H1 (cell line): ENCODE data around the gene ZDHHC5. TPM values are rescaled to one million over a fixed set of nuclear protein-coding genes. Genes with fewer than 3 reads are reported as not detected.

ENCODE experiments used
- CTCF ChIA-PET: fragments of 300-600 bp; sonication (Branson Sonifier 250); formaldehyde crosslinking; loops from one replicate; lab custom pipeline; 2021; ENCODE audit not compliant: partially characterized antibody; lab: Charles Lee
- POLR2A ChIA-PET: fragments of 300-600 bp; sonication (Branson Sonifier 250); formaldehyde crosslinking; loops from one replicate; lab custom pipeline; 2021; ENCODE audit warnings: inconsistent platforms; ENCODE audit not compliant: partially characterized antibody; lab: Charles Lee
- DNase-seq, 2 experiments: peaks; one replicate each; pipeline versions ENCODE4 v3.0.0 to v3.0.0-alpha.2; 2010 to 2022; ENCODE audit warnings: low spot score in 2 of 2, low read depth in 1 of 2, mixed read lengths in 1 of 2
- FAIRE-seq: peaks from 2 replicates; lab custom pipeline; 2011; peaks lifted over from hg19 to GRCh38; lab: Jason Lieb, UNC
- H2AFZ ChIP-seq: 2 replicates; pipeline ENCODE4 v1.8.1; 2012; ENCODE audit warnings: low read length, inconsistent platforms
- H2AK5ac ChIP-seq: 2 replicates; pipeline ENCODE4 v1.6.1; 2013; ENCODE audit warnings: low read depth, low read length
- H2BK120ac ChIP-seq: replicated peaks from 2 replicates; pipeline ENCODE3; 2013; ENCODE audit warnings: low read depth, low read length, inconsistent platforms
- H2BK12ac ChIP-seq: 2 replicates; pipeline ENCODE4 v1.6.1; 2013; ENCODE audit warnings: low read depth, low read length
- H2BK15ac ChIP-seq: 2 replicates; pipeline ENCODE4 v1.6.1; 2013; ENCODE audit warnings: low read length
- H2BK20ac ChIP-seq: 2 replicates; pipeline ENCODE4 v1.6.1; 2013; ENCODE audit warnings: low read length
- H2BK5ac ChIP-seq: 2 replicates; pipeline ENCODE4 v1.6.1; 2013; ENCODE audit warnings: low read depth, low read length
- H3K14ac ChIP-seq: 2 replicates; pipeline ENCODE4 v1.6.1; 2013; ENCODE audit warnings: inconsistent platforms; ENCODE audit not compliant: insufficient read length
- H3K18ac ChIP-seq: 2 replicates; pipeline ENCODE4 v1.6.1; 2013; ENCODE audit warnings: low read length; ENCODE audit errors: extremely low read depth
- H3K23ac ChIP-seq: 2 replicates; pipeline ENCODE4 v1.6.1; 2013; ENCODE audit warnings: inconsistent platforms; ENCODE audit not compliant: insufficient read length
- H3K23me2 ChIP-seq: 2 replicates; pipeline ENCODE4 v1.6.1; 2013; ENCODE audit warnings: low read depth, low read length
- H3K27ac ChIP-seq: 2 replicates; pipeline ENCODE4 v1.6.1; 2011; ENCODE audit warnings: low read depth, low read length, inconsistent platforms
- H3K27me3 ChIP-seq, 4 experiments: replicated peaks in 1 of 4; 1 replicate in 1 of 4; 2 replicates in 3 of 4; pipeline versions ENCODE4 v1.6.1 to v1.8.1; 2011 to 2013; ENCODE audit warnings: low read length in 3 of 4, mild to moderate bottlenecking in 3 of 4, inconsistent platforms in 2 of 4, mixed read lengths in 2 of 4, moderate library complexity in 1 of 4; ENCODE audit not compliant: control insufficient read depth in 3 of 4, insufficient read depth in 3 of 4; ENCODE audit errors: extremely low read depth in 1 of 4
- H3K36me3 ChIP-seq, 4 experiments: 2 replicates each; pipeline versions ENCODE4 v1.6.1 to v1.8.1; 2011 to 2013; ENCODE audit warnings: mild to moderate bottlenecking in 4 of 4, low read length in 3 of 4, moderate library complexity in 2 of 4, control low read depth in 1 of 4, inconsistent platforms in 1 of 4; ENCODE audit not compliant: insufficient read depth in 4 of 4, control insufficient read depth in 2 of 4
- H3K4ac ChIP-seq: replicated peaks from 2 replicates; pipeline ENCODE3; 2013; ENCODE audit warnings: low read length, low read depth, mixed read lengths, inconsistent platforms; ENCODE audit not compliant: insufficient read length
- H3K4me1 ChIP-seq, 4 experiments: replicated peaks in 1 of 4; 1 replicate in 1 of 4; 2 replicates in 3 of 4; pipeline versions ENCODE4 v1.6.1 to v1.8.1; 2011 to 2013; ENCODE audit warnings: low read length in 3 of 4, inconsistent platforms in 2 of 4, mixed read lengths in 1 of 4; ENCODE audit not compliant: insufficient read depth in 4 of 4, control insufficient read depth in 3 of 4
- H3K4me2 ChIP-seq, 2 experiments: 2 replicates each; pipeline versions ENCODE4 v1.6.1 to v1.8.1; 2011 to 2013; ENCODE audit warnings: low read depth in 2 of 2, low read length in 2 of 2, control low read depth in 1 of 2, inconsistent platforms in 1 of 2, mild to moderate bottlenecking in 1 of 2; ENCODE audit not compliant: insufficient read depth in 1 of 2
- H3K4me3 ChIP-seq, 4 experiments: fragments of 200-600, 300-600 bp in 1 of 4; sonication (generic), shearing (Covaris generic), sonication (Bioruptor Twin) in 1 of 4; 2 replicates each; pipeline versions ENCODE4 v1.5.1 to v1.8.1; 2011 to 2016; ENCODE audit warnings: low read length in 4 of 4, low read depth in 3 of 4, control low read depth in 2 of 4, inconsistent platforms in 2 of 4, mild to moderate bottlenecking in 2 of 4, mixed read lengths in 1 of 4, moderate library complexity in 1 of 4; ENCODE audit not compliant: insufficient read depth in 2 of 4; ENCODE audit errors: extremely low read depth in 1 of 4
- H3K56ac ChIP-seq: replicated peaks from 2 replicates; pipeline ENCODE3; 2013; ENCODE audit warnings: low read depth, mild to moderate bottlenecking, mixed read lengths, low read length, inconsistent platforms; ENCODE audit not compliant: insufficient read length
- H3K79me1 ChIP-seq: 2 replicates; pipeline ENCODE4 v1.6.1; 2013; ENCODE audit warnings: low read depth, low read length, control low read depth
- H3K79me2 ChIP-seq, 2 experiments: 2 replicates each; pipeline versions ENCODE4 v1.6.1 to v1.8.1; 2012 to 2013; ENCODE audit warnings: low read length in 2 of 2, mild to moderate bottlenecking in 2 of 2, inconsistent platforms in 1 of 2; ENCODE audit not compliant: insufficient read depth in 2 of 2, control insufficient read depth in 1 of 2
- H3K9ac ChIP-seq, 4 experiments: replicated peaks in 1 of 4; 1 replicate in 1 of 4; 2 replicates in 3 of 4; pipeline versions ENCODE4 v1.6.1 to v1.8.1; 2011 to 2013; ENCODE audit warnings: low read depth in 3 of 4, low read length in 3 of 4, control low read depth in 2 of 4, mild to moderate bottlenecking in 2 of 4, moderate library complexity in 2 of 4, inconsistent platforms in 1 of 4; ENCODE audit errors: extremely low read depth in 1 of 4
- H3K9me3 ChIP-seq, 2 experiments: 2 replicates each; pipeline versions ENCODE4 v1.6.1 to v1.8.1; 2012 to 2013; ENCODE audit warnings: mild to moderate bottlenecking in 2 of 2, moderate library complexity in 2 of 2, control low read depth in 1 of 2, inconsistent platforms in 1 of 2, low read depth in 1 of 2, low read length in 1 of 2, mixed read lengths in 1 of 2; ENCODE audit not compliant: insufficient read depth in 2 of 2
- H4K20me1 ChIP-seq, 2 experiments: replicated peaks in 1 of 2; 2 replicates each; pipeline versions ENCODE3 to v1.8.1; 2011 to 2013; ENCODE audit warnings: inconsistent platforms in 2 of 2, low read length in 2 of 2, mild to moderate bottlenecking in 1 of 2; ENCODE audit not compliant: insufficient read depth in 2 of 2, control insufficient read depth in 1 of 2
- H4K5ac ChIP-seq: 2 replicates; pipeline ENCODE4 v1.6.1; 2013; ENCODE audit warnings: low read length, low read depth, mixed read lengths, inconsistent platforms; ENCODE audit not compliant: insufficient read length
- H4K8ac ChIP-seq: 2 replicates; pipeline ENCODE4 v1.8.0; 2013; ENCODE audit warnings: mild to moderate bottlenecking, moderate library complexity, low read length, inconsistent platforms; ENCODE audit not compliant: insufficient read depth; ENCODE audit errors: extremely low read depth
- H4K91ac ChIP-seq: replicated peaks from 2 replicates; pipeline ENCODE3; 2013; ENCODE audit warnings: low read length, mixed read lengths, inconsistent platforms; ENCODE audit not compliant: insufficient read length
- ASH2L ChIP-seq: fragments of 200-600, 300-600 bp; sonication (generic); IDR thresholded peaks from one replicate; pipeline ENCODE4 v1.7.1; 2017; ENCODE audit warnings: low read length
- ATF3 ChIP-seq: IDR thresholded peaks from 2 replicates; pipeline ENCODE4 v1.6.1; 2011; ENCODE audit warnings: low read depth, mild to moderate bottlenecking, low read length; ENCODE audit not compliant: insufficient read depth
- BACH1 ChIP-seq: IDR thresholded peaks from 2 replicates; pipeline ENCODE4 v1.6.1; 2012; ENCODE audit warnings: low read length, improper control_type of control experiment
- NANOG ChIP-seq: IDR thresholded peaks from 2 replicates; pipeline ENCODE4 v1.6.1; 2011; ENCODE audit warnings: low read length, low read depth, mild to moderate bottlenecking, inconsistent platforms; ENCODE audit not compliant: insufficient read depth, poor library complexity, severe bottlenecking
- SP1 ChIP-seq: IDR thresholded peaks from 2 replicates; pipeline ENCODE4 v1.6.1; 2011; ENCODE audit warnings: low read depth, low read length
- TAF7 ChIP-seq: optimal IDR thresholded peaks from 2 replicates; pipeline ENCODE3; 2011; ENCODE audit warnings: low read depth, mild to moderate bottlenecking, inconsistent platforms, low read length, moderate library complexity, borderline replicate concordance
- YY1 ChIP-seq: IDR thresholded peaks from 2 replicates; pipeline ENCODE4 v1.6.1; 2011; ENCODE audit warnings: low read depth, mild to moderate bottlenecking, low read length
- ZNF274 ChIP-seq: IDR thresholded peaks from 2 replicates; pipeline ENCODE4 v1.7.0; 2012; ENCODE audit warnings: low read length, borderline replicate concordance; ENCODE audit errors: extremely low read depth
- WGBS, 2 experiments: shearing (Covaris generic) in 1 of 2; methylation state at CpG; one replicate each; pipeline versions ENCODE4 v1.1.6 to v1.1.7; 2013 to 2015; ENCODE audit warnings: low lambda C conversion rate in 2 of 2, mixed read lengths in 2 of 2, inconsistent platforms in 1 of 2, low coverage in 1 of 2, missing lambda C conversion rate in 1 of 2; ENCODE audit not compliant: insufficient replicate concordance in 2 of 2, insufficient coverage in 1 of 2, insufficient read length in 1 of 2; ENCODE audit errors: extremely low coverage in 1 of 2, missing lambda C conversion rate in 1 of 2; 5-methylcytosine and 5-hydroxymethylcytosine counted together
- long read RNA-seq, 2 experiments: library from RNA in 1 of 2; library from capped mRNA in 1 of 2; stranded (forward); transcript quantifications; one replicate each; pipeline ENCODE4 v2.0.0, GENCODE V29; 2021; ENCODE audit warnings: inconsistent platforms in 1 of 2
- polyA minus RNA-seq, 3 experiments: library from RNA; depleted of rRNA, polyadenylated mRNA; stranded (reverse); fragments of >200 nt; gene quantifications; 1 replicate in 2 of 3; 2 replicates in 1 of 3; pipeline ENCODE4 v1.2.3, GENCODE V29; 2011
- polyA plus RNA-seq, 7 experiments: library from polyadenylated mRNA; depleted of rRNA in 3 of 7; stranded (reverse) in 5 of 7; unstranded in 2 of 7; fragments of >200 nt in 5 of 7; fragments of 200-250 nt in 2 of 7; gene quantifications; 1 replicate in 5 of 7; 2 replicates in 1 of 7; 4 replicates in 1 of 7; pipeline versions ENCODE4 v1.2.1 to v1.2.3, GENCODE V29; 2011 to 2013; ENCODE audit warnings: missing spikeins in 2 of 7, mixed read lengths in 2 of 7
- total RNA-seq: library from RNA; stranded (reverse); fragmentation: NEBNext Ultra II Directional; extraction: Animal tissue kit (Norgen Biotek cat#: 25700); gene quantifications from 2 replicates; pipeline ENCODE4 v1.2.1, GENCODE V29; 2021

ZDHHC5 gene
- total RNA-seq, result 54.8 and 56.3 TPM in 2 replicates
- 36.1 and 40.0 TPM in 2 replicates for polyA plus RNA-seq (2011; rRNA removed)
- 43.3 TPM for polyA plus RNA-seq (2011; cell fraction: cytosol; rRNA removed)
- polyA plus RNA-seq (2011; cell fraction: nucleus; rRNA removed), result 53.0 TPM
- 30.3 to 43.2 TPM (median 37.2 TPM) in 4 replicates for polyA plus RNA-seq (2012, experiment 1 of 2)
- polyA plus RNA-seq (2012, experiment 2 of 2), result 29.7 TPM
- polyA plus RNA-seq (2013, experiment 1 of 2), result 43.4 TPM
- 48.7 TPM for polyA plus RNA-seq (2013, experiment 2 of 2)
- 84.0 and 88.8 TPM in 2 replicates for polyA minus RNA-seq (2011; rRNA and poly(A)+ RNA removed)
- polyA minus RNA-seq (2011; cell fraction: cytosol; rRNA and poly(A)+ RNA removed), result 31.1 TPM
- polyA minus RNA-seq (2011; cell fraction: nucleus; rRNA and poly(A)+ RNA removed), result 34.7 TPM
- long read RNA-seq, experiment 1, full-length matches to known transcripts, result 2 of 39 reads
- long read RNA-seq, experiment 1, partial matches to known transcripts, result 37 of 39 reads
- long read RNA-seq, experiment 1, other reads (novel, unspliced or antisense), result 0 of 39 reads
- long read RNA-seq, experiment 2, partial matches to known transcripts, result 6 of 7 reads
- long read RNA-seq, experiment 2, other reads (novel, unspliced or antisense), result 1 of 7 reads

GRCh38 chr11:57667736-57668433, at the start of gene ZDHHC5:
Gene ZDHHC5, plus strand, starts transcription at chr11:57668114. Its CDS starts 4,977 bp downstream, at chr11:57673091.
- Histone ChIP-seq H3K4me3 (peak within 1 kb of the TSS; percentile 90 to 95 (median 94)), H4K5ac (peak within 1 kb of the TSS; percentile 89), H3K79me1 (no peaks in the 10 kb centered on the region), H3K23me2 (peaks cover 4% of the 10 kb centered on the region), H3K4me2 (peak within 1 kb of the TSS; percentile 82 to 87), H2AK5ac (no peak within 1 kb of the TSS), H3K9me3 (no peaks in the 10 kb centered on the region), H2BK20ac (peak within 1 kb of the TSS; percentile 92; the same call in 1 of the 2 replicates), H3K4me1 (peaks cover 0 to 7% (median 2%) of the 10 kb centered on the region in 4 experiments; a peak in 3 of 7 replicates), H2AFZ (peak within 1 kb of the TSS; percentile 89), H4K91ac (peak within 1 kb of the TSS; percentile 97), H3K79me2 (peaks cover 9 to 41% of the 10 kb centered on the region in 2 experiments), H2BK5ac (peak within 1 kb of the TSS; percentile 99), H4K20me1 (no peaks in the 10 kb centered on the region), H3K9ac (peak within 1 kb of the TSS; percentile 91 to 99 (median 98)), H2BK120ac (peak within 1 kb of the TSS; percentile 84), H3K36me3 (peaks cover 9 to 13% (median 10%) of the 10 kb centered on the region in 4 experiments), H2BK12ac (peak within 1 kb of the TSS; percentile 99; the same call in 1 of the 2 replicates), H3K23ac (no peak within 1 kb of the TSS), H3K27ac (peak within 1 kb of the TSS; percentile 99), H3K56ac (peak within 1 kb of the TSS; percentile 90), H3K4ac (peak within 1 kb of the TSS; percentile 40), H2BK15ac (peak within 1 kb of the TSS; percentile 97; the same call in 1 of the 2 replicates), H3K14ac (no peak within 1 kb of the TSS), H3K18ac (peak within 1 kb of the TSS; percentile 78), H3K27me3 (no peaks in the 10 kb centered on the region), H4K8ac (peak within 1 kb of the TSS; percentile 97)
- FAIRE-seq (no peak), DNase-seq (peak; percentile 97)
- 0% methylated on average over 46 of the region's 96 CpGs; no CpG with 5 or more reads in 1 of the 2 experiments for WGBS, 2 experiments
- ChIA-PET POLR2A (interaction anchor here (0.6 to 5.4 kb wide), 11 partner anchors 11 to 114 kb away, joined by 3 to 79 read pairs (median 5); partner anchors contain the start of genes CLP1, UBE2L6 and YPEL4), CTCF (interaction anchor here (0.6 to 1.4 kb wide), 3 partner anchors 10 to 174 kb away, joined by 4 read pairs; no protein-coding TSS in a partner anchor)
- TF ChIP-seq YY1, result no peak
- peak; percentile 90 for TF ChIP-seq ASH2L
- TF ChIP-seq ATF3, result no peak
- TF ChIP-seq ZNF274, result no peak
- peak; percentile 55 for TF ChIP-seq TAF7
- peak; percentile 22 for TF ChIP-seq NANOG
- no peak for TF ChIP-seq SP1
- TF ChIP-seq BACH1, result peak; percentile 55; the same call in 1 of the 2 replicates
